OCI-LY1 (cell line): Measurements from ENCODE around the gene CCDC73.

ENCODE experiments used
- H2AFZ ChIP-seq: fragments of 200-600 bp; sonication (generic), shearing (Covaris generic); 2 replicates; pipeline ENCODE4 v1.6.0; 2014; ENCODE audit warnings: antibody characterized with exemption, mild to moderate bottlenecking, low read length
- H3F3A ChIP-seq: fragments of 200-600 bp; sonication (generic), shearing (Covaris generic); 2 replicates; pipeline ENCODE4 v1.6.0; 2014; ENCODE audit warnings: mild to moderate bottlenecking, antibody characterized with exemption, low read length, moderate library complexity; ENCODE audit not compliant: insufficient read depth
- H3K27ac ChIP-seq: fragments of 200-600 bp; sonication (generic); 2 replicates; pipeline ENCODE4 v1.5.1; 2014; ENCODE audit warnings: low read length, mixed run types, mild to moderate bottlenecking, low read depth; ENCODE audit not compliant: poor library complexity, severe bottlenecking
- H3K27me3 ChIP-seq: fragments of 200-600 bp; sonication (generic); 2 replicates; pipeline ENCODE4 v1.6.0; 2014; ENCODE audit warnings: antibody characterized with exemption, mild to moderate bottlenecking, low read length, moderate library complexity; ENCODE audit not compliant: insufficient read depth
- H3K36me3 ChIP-seq: fragments of 200-600 bp; sonication (generic); 2 replicates; pipeline ENCODE4 v1.6.1; 2014; ENCODE audit warnings: mild to moderate bottlenecking, antibody characterized with exemption, low read length, moderate library complexity, mixed read lengths; ENCODE audit not compliant: insufficient read depth
- H3K4me1 ChIP-seq: fragments of 200-600 bp; sonication (generic); 2 replicates; pipeline ENCODE4 v1.5.1; 2014; ENCODE audit warnings: mild to moderate bottlenecking, low read length, moderate library complexity; ENCODE audit not compliant: insufficient read depth, severe bottlenecking
- H3K4me2 ChIP-seq: fragments of 200-600 bp; sonication (generic), shearing (Covaris generic); 2 replicates; pipeline ENCODE4 v1.6.1; 2014; ENCODE audit warnings: low read length
- H3K4me3 ChIP-seq: fragments of 200-600 bp; sonication (generic); 2 replicates; pipeline ENCODE4 v1.5.1; 2014; ENCODE audit warnings: low read length, low read depth, mild to moderate bottlenecking, mixed read lengths; ENCODE audit not compliant: poor library complexity, severe bottlenecking
- H3K79me2 ChIP-seq: fragments of 200-600 bp; shearing (Covaris generic); 2 replicates; pipeline ENCODE4 v1.6.1; 2016; ENCODE audit warnings: mixed run types, low read length, mixed read lengths; ENCODE audit not compliant: insufficient read depth
- H3K9ac ChIP-seq: fragments of 200-600 bp; sonication (generic), shearing (Covaris generic); 2 replicates; pipeline ENCODE4 v1.6.1; 2014; ENCODE audit warnings: mild to moderate bottlenecking, low read length, mixed read lengths
- H3K9me2 ChIP-seq: fragments of 200-600 bp; sonication (generic), shearing (Covaris generic); 2 replicates; pipeline ENCODE4 v1.6.1; 2014; ENCODE audit warnings: low read depth, mild to moderate bottlenecking, low read length, mixed read lengths
- H3K9me3 ChIP-seq: fragments of 200-600 bp; shearing (Covaris generic); 2 replicates; pipeline ENCODE4 v1.6.1; 2014; ENCODE audit warnings: low read length, mixed read lengths
- H4K20me1 ChIP-seq: fragments of 200-600 bp; sonication (generic), shearing (Covaris generic); 2 replicates; pipeline ENCODE4 v1.6.0; 2016; ENCODE audit warnings: mild to moderate bottlenecking, low read length; ENCODE audit not compliant: insufficient read depth
- CTCF ChIP-seq: fragments of 200-600 bp; sonication (generic), shearing (Covaris generic); IDR thresholded peaks from 2 replicates; pipeline ENCODE4 v1.5.1; 2017; ENCODE audit warnings: mild to moderate bottlenecking, antibody characterized with exemption, low read length, moderate library complexity, mixed read lengths
- EZH2 ChIP-seq: fragments of 200-600 bp; sonication (generic), shearing (Covaris generic); IDR thresholded peaks from 2 replicates; pipeline ENCODE4 v1.8.0; 2017; ENCODE audit warnings: borderline replicate concordance, mixed run types, mild to moderate bottlenecking, antibody characterized with exemption, low read length, moderate library complexity, mixed read lengths

CCDC73 gene

DNA sequence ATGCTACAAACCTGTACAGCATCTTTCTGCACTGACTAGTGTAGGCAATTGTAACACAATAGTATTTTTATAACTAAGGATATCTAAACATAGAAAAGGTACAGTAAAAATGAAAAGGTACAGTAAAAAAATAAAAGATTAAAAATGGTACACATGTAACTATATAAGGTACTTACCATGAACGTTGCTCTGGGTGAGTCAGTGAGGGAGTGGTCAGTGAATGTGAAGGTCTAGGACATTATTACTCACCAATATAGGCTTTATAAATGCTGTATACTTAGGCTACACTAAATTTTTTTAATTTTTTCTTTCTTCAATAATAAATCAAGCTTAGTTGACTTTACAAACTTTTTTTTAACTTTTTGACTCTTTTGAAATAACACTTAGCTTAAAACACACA, 150.9 kb downstream of the CCDC73 start:
- Histone ChIP-seq H3K27ac (no peak overlapping the region), H2AFZ (no peak overlapping the region), H3K27me3 (no peaks in the 10 kb centered on the region), H3K36me3 (no peaks in the 10 kb centered on the region), H3K9ac (no peak overlapping the region), H3K9me2 (no peaks in the 10 kb centered on the region), H3K4me1 (no peaks in the 10 kb centered on the region), H4K20me1 (no peaks in the 10 kb centered on the region), H3F3A (no peaks in the 10 kb centered on the region), H3K79me2 (no peaks in the 10 kb centered on the region), H3K4me3 (no peak overlapping the region), H3K9me3 (no peaks in the 10 kb centered on the region), H3K4me2 (no peak overlapping the region)
- TF ChIP-seq CTCF (no peak), EZH2 (no peak)

- Histone ChIP-seq H3F3A (no peaks in the 10 kb centered on the region), H3K4me1 (no peaks in the 10 kb centered on the region), H3K79me2 (no peaks in the 10 kb centered on the region), H3K9me3 (no peaks in the 10 kb centered on the region), H3K27ac (no peak overlapping the region), H3K36me3 (no peaks in the 10 kb centered on the region), H3K4me2 (no peak overlapping the region), H3K9ac (no peak overlapping the region), H3K4me3 (no peak overlapping the region), H4K20me1 (no peaks in the 10 kb centered on the region), H2AFZ (no peak overlapping the region), H3K9me2 (no peaks in the 10 kb centered on the region), H3K27me3 (no peaks in the 10 kb centered on the region)
- TF ChIP-seq EZH2 (no peak), CTCF (no peak)
These were observed 153.1 kb downstream of the CCDC73 start for GRCh38 chr11:32641361-32641760.

DNA sequence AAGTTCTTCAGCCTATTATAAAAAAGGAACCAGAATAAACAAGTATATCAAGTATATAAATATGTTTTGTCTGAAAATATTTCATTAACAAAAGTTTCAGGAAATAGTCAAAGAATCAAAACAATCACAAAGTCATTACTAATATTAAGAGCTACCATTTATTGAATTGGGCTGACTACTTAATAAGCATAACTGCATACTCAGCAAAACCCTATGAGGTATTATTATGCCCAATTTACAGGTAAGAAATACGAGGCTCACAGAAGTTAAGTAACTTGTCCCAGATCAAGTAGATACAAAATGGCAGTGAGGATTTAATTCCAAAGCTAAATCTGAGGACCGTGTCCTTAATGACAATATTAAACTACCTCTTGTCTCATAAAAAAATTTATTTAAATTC, 158.6 kb downstream of the CCDC73 start:
- Histone ChIP-seq H3K9me3 (no peaks in the 10 kb centered on the region), H3K4me1 (no peaks in the 10 kb centered on the region), H3K36me3 (no peaks in the 10 kb centered on the region), H3K9ac (no peak overlapping the region), H3K27ac (no peak overlapping the region), H4K20me1 (no peaks in the 10 kb centered on the region), H3K9me2 (no peaks in the 10 kb centered on the region), H3K79me2 (no peaks in the 10 kb centered on the region), H3K4me3 (no peak overlapping the region), H3F3A (no peaks in the 10 kb centered on the region), H3K4me2 (no peak overlapping the region), H2AFZ (no peak overlapping the region), H3K27me3 (no peaks in the 10 kb centered on the region)
- TF ChIP-seq EZH2 (no peak), CTCF (no peak)
